Smooth muscle cell of the brain vasculature (primary cell): ENCODE results near the gene RGS17.
"Not testable (repeated sequence)": the region's sequence is repeated elsewhere in the genome, so short reads cannot be mapped to it uniquely, and the experiment has no call there.

Experiments used
- DNase-seq: peaks from one replicate; pipeline ENCODE4 v3.0.0-alpha.2; 2012; ENCODE audit warnings: low read depth, low spot score

The RGS17 gene

DNA sequence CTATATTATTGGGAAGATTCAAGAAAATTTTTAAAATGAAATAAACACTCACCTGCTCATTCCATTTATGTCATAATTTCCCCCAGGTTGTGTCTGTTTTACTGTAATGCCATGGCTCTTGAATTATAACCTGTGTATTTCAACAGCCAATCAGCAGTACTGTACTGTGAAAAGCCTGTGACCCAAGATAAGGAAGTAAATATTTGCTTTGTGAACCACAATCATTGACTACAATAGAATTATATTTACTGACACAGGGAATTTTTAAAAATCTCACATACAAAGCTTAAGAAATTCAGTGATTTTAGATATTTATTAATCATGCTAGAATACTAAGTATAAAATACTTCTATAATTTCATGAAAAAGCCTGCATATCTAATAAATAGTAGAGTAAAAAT is 6.0 kb downstream of the RGS17 start:
- DNase-seq = no peak

DNA sequence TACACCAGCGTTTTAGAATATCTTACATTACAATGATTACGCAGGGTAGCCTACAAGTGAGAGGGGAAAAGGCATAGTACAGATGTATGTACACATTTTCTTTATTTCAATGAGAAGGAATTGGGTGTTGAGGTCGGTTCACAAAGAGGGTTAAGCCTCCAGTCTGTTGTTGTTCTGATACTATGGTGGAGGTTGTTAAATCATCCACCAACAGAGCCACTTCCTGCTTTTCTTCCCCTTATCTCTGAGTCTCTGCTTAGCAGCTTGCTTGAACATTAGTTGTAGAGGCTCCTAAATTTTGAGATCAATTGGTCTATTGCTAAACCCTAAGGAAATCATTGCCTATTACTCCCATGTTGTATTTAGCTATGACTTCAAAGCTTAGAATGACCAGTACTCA is 7.3 kb downstream of the RGS17 start:
- DNase-seq = no peak

DNA sequence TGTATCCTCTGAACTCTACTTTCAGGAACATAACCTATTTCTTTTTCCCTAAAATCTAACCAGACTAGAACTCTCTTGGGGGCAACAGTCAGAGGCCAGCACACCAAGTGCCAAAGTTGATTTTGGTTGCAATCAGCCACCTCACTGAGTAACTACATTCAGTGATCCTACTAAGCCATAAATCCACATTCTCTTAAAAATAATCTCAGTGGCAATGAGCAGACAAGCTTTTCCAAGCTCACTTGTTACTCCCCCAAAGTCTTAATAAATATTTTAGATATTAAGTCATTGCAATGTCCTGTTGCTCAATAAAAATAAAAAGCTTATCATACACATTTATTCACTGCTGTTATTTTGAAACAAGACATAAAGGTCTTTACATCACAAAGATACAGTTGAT is 9.8 kb downstream of the RGS17 start:
- no peak for DNase-seq

DNA sequence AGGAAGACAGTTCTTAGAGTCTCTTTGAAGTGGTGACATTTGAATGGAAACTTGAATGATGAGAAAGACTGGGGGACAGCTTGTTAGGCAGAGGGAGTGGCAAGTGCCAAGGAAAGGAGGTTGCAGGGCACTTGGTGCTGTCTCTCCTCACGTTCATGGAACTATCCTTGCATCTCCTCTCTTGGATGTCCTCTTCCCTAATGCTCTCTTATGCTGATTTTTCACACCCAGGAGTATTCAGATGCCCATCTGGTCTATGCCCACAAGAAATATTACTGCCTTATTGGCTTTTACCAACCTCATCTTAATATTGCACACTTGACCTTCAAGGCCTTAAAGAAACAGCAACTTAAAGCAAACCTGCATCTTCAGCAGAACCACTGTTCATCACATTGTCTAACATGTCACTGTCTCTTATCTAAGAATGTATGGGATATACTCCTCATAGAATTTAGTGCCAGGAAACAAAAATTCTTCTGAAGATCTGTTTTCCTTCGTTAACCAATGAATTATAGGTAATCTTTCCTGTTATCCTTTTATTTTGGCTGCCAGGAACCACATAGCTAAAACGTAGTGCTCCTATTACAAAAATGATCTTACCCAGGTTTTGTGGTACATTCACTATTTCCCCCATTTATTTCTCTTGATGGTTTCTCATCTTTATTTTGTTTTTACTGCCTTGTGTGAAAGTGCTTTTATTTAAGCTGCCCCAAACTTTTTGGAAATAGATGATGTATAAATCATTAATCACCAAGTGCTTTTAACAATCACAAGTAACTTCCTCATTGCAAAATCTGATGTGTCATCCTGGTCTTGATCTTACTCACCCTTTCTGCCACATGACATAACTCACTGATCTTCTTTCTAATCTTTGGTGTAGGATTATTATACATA is 12.8 kb downstream of the RGS17 start:
- no peak for DNase-seq

DNA sequence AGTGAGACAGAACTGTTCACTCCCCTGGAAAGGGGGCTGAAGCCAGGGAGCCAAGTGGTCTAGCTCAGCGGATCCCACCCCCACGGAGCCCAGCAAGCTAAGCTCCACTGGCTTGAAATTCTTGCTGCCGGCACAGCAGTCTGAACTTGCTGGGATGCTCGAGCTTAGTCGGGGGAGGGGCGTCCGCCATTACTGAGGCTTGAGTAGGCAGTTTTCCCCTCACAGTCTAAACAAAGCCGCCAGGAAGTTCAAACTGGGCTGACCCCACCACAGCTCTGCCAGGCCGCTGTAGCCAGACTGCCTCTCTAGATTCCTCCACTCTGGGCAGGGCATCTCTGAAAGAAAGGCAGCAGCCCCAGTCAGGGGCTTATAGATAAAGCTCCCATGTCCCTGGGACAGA is 20.0 kb downstream of the RGS17 start:
- not testable (repeated sequence) for DNase-seq

DNA sequence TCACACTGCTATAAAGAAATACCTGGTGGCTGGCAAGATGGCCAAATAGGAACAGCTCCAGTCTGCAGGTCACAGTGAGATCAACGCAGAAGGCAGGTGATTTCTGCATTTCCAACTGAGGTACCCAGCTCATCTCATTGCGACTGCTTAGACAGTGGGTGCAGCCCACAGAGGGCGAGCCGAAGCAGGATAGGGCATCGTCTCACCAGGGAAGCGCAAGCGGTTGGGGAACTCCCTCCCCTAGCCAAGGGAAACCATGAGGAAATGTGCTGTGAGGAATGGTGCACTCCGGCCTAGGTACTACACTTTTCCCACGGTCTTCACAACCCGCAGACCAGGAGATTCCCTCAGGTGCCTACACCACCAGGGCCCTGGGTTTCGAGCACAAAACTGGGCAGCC is 20.5 kb downstream of the RGS17 start:
- not testable (repeated sequence) for DNase-seq

DNA sequence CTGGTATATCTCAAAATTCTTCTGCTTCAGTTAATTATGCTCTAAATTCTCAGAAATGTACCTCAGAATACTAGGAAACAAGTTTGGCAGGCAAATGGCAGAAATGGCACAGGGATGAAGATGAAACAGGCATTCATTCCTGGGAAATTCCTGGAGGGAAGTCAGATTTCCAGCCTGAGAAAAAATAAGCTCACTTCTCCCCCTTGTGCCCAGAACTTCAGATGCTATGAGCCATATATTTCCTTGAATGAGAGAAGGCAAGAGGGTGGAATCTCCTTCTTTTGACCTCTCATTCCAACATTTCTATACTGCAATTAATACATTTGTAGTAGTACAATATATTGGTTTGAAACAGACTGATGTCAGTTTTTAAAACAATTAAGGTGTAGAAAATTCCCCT is 22.8 kb downstream of the RGS17 start:
- no peak for DNase-seq

DNA sequence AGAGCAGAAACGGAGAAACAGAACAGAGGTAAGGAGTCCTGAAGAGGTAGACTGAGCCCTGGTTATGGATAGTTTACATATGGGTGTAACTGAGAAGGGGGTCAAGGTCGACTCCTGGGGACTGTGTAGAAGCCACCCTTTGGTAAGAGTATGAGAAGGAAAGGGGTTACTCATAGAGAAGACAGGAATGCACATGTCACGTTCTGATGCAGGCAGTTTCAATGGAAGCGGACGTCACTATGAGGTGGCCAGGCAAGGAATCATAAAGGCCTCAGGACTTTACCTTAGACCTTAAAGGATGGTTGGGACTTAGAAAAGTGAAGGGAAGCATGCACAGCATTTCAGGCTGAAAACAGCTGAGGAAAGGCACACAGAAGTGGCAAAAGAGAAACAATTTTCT is 25.1 kb downstream of the RGS17 start:
- no peak for DNase-seq

DNA sequence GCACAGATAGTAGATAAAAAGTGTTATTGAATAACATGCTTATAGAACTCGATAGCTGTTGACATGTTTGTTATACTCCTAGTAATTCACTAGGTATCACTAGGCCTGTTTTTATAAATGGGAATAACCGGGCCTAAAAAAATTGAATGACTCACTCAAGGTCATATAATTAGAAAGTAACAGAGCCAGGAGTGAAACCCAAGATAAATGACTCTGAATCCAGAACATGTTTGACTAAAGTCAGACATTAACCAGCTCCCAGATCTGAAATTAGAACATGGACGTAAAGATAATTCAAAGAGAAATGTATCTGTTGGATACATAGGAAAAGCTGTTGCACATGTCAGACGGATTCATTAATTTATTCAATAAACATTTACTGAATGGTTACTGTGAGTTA is 26.9 kb downstream of the RGS17 start:
- no peak for DNase-seq

DNA sequence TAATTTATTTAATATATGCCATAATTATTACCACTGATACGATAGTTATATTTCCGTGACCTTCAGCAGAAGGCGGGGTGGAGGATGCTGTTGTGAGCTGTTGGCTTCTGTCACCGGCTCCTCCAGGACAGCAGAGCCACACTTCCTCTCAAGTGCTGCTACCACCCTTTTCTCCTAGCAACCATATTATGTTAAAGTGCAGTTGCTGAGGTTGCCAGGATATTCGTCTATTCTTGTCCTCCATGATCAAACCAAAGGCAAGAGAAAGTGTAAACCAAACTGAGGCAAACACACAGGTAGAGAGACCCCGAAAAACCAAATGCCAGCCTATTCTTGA is 27.8 kb downstream of the RGS17 start:
- DNase-seq = no peak

DNA sequence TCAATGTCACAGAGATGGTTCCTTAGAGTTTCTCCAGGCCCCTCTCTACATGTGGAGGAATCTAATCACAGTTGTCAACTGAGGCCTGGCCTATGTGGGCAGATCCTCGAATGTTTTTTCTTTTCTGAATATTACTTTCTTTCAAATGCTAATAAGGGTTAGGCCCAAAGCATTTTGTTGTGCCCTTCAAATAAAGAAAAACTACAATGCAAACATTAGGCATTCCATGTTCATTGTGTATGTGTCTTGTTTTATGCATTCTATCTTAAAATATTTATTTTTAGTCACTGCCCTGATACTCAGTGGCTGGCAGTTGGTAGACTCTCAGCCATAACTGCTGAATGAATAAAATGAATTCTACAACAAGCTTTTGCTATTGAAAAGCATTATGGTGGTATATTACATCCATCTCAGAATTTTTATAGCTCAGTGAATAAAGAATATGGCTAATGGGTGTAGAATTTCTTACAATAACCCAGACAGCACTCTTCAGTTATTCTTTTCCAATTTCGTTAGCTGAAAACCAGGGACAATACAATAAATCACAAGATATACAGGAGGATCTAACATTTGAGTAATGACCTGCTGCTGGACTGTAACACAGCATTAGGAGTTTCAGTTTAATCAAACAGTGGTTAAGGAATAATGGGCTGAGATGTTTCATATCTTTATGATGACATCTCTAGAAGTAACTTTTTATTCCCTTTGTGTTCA is 28.3 kb downstream of the RGS17 start:
- DNase-seq = no peak

DNA sequence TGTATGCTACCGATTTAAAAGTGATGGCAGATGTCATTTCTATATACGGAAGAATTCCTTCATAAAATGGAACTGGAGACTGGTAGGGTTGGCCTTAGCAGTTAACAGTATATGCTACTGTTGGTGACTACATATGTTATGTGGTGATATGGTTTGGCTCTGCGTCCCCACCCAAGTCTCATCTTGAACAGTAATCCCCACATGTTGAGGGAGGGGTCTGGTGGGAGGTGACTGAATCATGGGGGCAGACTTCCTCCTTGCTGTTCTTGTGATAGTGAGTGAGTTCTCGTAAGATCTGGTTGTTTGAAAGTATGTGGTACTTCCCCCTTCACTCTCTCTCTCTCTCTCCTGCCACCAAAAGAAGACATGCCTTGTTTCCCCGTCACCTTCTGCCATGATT is 29.6 kb downstream of the RGS17 start:
- no peak for DNase-seq

DNA sequence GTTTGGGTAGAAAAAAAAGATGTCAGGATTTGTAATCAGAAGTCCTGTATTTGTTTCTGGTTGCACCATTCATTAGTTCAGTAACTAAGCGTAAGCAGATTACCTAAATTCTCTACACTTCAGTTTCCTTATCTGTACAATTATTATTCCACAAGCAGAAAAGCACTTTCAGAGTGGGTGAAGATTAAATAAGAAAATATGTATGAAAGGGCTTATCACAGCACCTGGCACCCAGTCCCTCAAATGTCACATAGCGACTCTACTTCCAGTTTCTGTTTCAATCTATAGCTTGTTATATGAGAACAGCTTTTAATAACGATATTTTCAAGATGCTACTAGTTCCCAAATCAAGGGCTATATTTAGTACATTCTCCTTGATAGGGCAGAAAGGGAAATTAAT is 31.4 kb downstream of the RGS17 start:
- no peak for DNase-seq

DNA sequence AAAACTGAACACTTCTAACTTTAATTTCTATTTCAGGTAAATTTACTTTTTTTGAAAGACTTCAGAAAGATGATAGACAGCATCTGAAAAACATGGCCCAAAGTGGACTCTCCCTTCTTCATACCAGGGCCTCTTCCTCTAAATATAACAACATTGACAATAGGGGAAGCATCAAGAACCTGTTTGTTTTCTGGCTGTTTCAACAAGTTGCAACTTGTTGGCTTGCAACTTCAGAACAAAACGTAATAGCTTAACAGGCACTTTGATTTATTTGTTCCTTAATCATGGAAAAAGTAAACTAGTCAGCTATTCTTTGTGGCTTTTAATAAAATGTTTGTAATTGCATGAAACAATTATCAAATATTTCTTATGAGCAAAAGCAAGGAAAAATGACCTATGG is 34.3 kb downstream of the RGS17 start:
- DNase-seq = no peak

DNA sequence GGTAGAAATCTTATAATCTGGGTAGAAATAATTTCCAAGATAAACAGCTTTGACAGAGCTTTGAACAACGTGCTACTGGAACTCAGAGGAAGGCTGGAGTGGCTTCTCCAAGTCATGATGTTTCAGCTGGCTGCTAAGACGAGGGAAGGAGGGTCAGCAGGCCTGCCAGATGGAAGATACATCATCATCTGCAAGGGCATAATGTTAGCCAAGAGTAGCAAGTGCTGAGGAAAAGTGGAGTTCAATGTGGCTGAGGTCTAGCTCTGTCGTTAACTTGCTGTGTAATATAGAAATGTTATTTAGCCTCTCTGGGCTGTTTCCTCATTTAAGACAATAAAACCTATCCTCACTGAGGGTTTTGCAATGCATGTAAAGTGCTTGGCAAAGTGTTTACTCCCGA is 35.1 kb downstream of the RGS17 start:
- DNase-seq = no peak

DNA sequence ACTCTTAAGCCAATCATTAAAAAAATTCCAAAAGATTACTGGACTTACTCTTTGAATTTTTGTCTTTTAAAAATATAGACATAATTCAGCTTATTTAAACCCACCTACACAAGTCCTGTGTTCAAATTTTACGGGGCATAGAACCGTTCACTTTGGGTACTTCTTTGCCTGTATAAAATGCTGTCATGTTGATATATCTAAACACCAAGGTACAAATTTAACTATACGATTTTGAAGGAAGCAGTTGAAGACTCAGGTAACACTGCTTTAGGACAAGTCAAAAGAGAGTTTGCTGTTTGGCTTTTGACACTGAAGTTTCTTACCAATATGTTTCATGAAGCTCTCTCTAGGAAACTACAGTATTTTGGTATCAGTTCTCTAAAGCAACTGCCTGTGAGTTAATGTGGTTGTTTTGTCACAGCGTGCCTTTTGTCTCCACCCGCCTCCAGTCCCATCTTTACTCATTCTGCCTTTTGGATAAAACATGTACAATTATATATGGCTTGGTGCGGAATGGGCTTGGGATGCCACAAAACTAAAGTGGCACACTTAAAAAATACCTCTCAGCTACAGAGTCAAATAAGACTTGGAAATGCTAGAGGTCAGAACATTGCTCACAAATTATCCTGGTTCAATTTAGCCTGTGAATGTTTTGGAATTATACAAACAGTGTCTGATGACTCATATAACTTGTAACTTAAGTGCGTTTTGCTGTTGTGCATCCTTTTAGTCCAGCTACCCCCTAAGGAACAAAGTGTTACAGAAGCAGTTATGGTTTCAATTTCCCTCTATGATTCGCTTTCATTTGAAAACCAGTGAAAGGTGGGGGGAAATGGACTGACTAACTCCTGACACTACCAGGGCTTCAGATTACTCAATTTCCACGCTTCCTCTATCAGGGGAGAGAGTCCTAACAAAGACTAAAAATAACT is 38.7 kb downstream of the RGS17 start:
- peak; percentile 70 for DNase-seq

DNA sequence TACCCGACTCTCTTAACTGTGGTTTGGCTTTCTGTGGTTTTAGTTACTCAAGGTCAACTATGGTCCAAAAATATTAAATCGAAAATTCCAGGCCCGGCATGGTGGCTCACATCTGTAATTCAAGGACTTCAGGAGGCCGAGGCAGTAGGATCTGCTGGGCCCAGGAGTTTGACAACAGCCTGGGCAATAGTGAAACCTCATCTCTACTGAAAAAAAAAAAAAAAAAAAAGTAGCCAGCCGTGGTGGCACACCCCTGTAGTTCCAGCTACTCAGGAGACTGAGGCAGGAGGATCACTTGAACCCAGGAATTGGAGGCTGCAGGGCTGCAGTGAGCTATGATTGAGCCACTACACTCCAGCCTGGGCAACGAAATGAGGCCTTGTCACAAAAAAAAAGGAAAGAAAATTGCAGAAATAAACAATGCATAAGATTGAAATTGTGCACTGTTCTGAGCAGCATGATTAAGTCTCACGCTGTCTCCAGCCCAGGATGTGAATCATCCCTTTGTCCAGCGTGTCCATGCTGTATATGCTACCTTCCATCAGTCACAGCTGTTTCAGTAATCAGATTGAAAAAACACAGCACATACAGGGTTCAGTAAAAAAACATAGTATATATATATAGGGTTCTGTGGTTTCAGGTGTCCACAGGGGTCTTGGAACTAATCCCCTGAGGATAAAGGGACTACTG is 40.7 kb downstream of the RGS17 start:
- DNase-seq = peak; percentile 57

DNA sequence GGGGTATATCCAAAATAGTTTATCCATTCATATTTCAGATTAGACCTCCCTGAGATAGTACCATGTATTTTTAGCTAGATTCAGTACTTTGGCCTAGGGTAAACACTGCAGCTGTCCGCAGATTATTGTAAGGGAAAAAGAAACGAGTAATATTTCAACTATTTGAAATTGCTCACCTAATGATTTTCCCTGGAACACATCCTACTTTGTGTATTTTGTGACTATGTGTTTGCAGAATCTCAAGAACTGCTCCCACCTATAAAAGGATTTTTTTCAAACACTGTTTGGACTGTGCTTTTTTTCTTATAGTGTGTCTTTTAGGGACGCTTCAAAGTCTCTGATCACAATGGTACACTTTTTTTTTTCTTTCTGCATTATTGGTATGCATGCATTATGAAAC is 42.3 kb downstream of the RGS17 start:
- no peak for DNase-seq

DNA sequence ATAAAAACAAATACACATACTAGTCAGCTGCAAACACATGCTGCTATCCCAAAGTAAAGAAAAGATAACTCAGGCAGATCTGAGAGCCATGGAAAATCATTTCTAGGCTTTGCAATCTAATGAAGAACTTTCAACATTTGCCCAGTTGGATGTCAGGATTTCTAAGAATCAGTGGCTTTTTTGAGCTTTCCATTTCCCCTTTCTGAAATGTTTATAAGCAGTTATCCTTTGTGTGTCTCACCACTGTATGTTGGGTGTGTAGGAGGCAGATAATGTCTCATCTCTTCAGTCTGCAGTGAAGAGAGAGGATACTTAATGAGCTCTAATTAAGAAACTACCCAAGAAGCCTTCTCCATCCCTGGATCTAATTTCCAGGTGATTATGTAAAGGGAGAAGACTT is 43.6 kb downstream of the RGS17 start:
- DNase-seq = no peak

DNA sequence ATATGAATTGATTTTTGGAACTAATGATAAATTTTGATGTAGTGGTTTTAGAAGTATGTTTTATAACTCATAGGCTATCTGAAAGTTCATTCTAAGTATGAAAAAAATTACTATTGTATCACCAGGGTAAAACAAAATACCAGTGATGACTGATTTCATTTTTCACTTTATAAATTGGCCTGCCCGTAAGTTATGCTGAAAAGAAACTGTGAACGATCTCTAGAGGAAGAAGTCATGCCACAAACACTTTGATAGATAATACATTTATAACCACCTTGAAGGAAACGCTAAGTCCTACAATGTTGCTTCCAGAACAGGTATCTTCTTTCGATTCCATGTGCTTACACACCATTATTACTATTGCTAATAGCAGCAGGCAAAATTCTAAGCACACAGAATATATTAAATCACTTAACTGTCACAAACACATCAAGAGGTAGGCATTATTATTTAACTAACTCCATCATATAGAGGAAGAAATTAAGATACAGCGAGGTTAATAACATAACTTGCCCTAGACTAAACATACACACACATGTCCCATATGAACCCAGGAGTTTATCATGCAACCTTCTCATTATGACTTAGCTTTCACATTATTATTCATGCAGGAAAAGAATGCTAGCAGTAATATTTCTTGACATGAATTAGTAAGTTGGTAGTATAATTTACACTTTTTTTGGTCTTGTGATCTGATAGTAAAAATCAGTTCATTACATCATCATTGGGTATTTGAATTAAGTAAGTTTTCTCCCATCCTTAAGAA is 44.7 kb downstream of the RGS17 start:
- no peak for DNase-seq

DNA sequence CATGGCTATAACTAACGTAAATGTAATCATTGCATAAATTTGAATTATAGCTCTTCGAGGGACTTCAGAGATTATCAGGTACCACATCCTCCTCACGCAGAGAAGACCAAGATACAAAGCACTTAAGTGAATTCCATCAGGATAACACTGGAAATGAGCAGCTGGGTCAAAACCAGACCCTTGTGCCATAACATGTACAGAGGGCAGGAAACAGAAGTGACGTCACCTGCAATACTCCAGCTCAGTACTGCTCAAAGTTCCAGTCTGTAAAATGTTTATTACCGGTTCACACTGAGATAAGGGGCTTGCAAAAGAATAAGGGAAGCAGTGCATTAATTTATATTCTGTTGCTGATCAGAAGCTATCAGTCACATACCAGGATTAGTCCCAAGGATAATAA is 45.8 kb downstream of the RGS17 start:
- no peak for DNase-seq
